ENCODE measurements around the gene DFFA. TPM values are rescaled to one million over a fixed set of nuclear protein-coding genes. Genes with fewer than 3 reads are reported as not detected.

Gene DFFA
- total RNA-seq, 2 donors from 2014 or later: 100 to 105 TPM

DNA sequence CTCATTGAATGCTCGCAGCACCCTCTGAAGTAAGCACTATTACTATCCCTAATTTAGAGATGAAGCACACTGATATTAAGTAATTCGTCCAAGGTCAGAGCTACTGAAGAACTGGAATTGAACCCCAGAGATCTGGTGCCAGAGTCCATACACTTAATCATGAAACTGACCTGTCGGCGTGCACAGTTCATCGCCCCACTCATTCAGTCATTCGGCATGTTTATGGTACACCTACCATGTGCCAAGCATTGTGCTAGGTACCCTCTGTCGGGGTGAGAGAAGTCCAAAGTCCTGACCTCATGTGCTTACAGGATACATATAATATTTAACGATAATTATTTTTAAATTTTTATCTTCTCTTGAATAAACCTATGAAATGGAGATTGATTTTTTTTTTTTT lies 47.7 kb downstream of the DFFA start:
- H3K27ac ChIP-seq (ENCODE audit: low read depth, low read length): no peak overlapping the region
- TF ChIP-seq, protein P1, sequence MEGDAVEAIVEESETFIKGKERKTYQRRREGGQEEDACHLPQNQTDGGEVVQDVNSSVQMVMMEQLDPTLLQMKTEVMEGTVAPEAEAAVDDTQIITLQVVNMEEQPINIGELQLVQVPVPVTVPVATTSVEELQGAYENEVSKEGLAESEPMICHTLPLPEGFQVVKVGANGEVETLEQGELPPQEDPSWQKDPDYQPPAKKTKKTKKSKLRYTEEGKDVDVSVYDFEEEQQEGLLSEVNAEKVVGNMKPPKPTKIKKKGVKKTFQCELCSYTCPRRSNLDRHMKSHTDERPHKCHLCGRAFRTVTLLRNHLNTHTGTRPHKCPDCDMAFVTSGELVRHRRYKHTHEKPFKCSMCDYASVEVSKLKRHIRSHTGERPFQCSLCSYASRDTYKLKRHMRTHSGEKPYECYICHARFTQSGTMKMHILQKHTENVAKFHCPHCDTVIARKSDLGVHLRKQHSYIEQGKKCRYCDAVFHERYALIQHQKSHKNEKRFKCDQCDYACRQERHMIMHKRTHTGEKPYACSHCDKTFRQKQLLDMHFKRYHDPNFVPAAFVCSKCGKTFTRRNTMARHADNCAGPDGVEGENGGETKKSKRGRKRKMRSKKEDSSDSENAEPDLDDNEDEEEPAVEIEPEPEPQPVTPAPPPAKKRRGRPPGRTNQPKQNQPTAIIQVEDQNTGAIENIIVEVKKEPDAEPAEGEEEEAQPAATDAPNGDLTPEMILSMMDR (conservative IDR thresholded peaks at IDR 0.05): no peak
- Mint-ChIP-seq H3K36me3 (ENCODE audit: low read depth) (peaks cover 30% of the 10 kb centered on the region), H3K27me3 (ENCODE audit: insufficient read depth) (peaks cover 2% of the 10 kb centered on the region), H3K27ac (no peak overlapping the region), H3K4me1 (peaks cover 8% of the 10 kb centered on the region), H3K9me3 (no peaks in the 10 kb centered on the region), H3K4me3 (no peak overlapping the region)
- no peak overlapping the region for H3K4me3 ChIP-seq (ENCODE audit: low read length)
- WGBS, 2 experiments (ENCODE audit: insufficient coverage in 1 of 2, insufficient read length in 1 of 2): 95 to 98% methylated on average over 4 to 7 of the region's 8 CpGs
- no peak overlapping the region for H3K9ac ChIP-seq (ENCODE audit: extremely low read depth, low read length, poor library complexity, severe bottlenecking)
- H3K27me3 ChIP-seq (ENCODE audit: control insufficient read depth, insufficient read depth, low read length, poor library complexity, severe bottlenecking): no peaks in the 10 kb centered on the region
- no peaks in the 10 kb centered on the region for H3K4me1 ChIP-seq (ENCODE audit: control insufficient read depth, insufficient read depth, low read length)
- H3K9me3 ChIP-seq (ENCODE audit: control insufficient read depth, low read length): no peaks in the 10 kb centered on the region
- peaks cover 19% of the 10 kb centered on the region for H3K36me3 ChIP-seq (ENCODE audit: control insufficient read depth, insufficient read depth, low read length)
- DNase-seq: no peak

DNA sequence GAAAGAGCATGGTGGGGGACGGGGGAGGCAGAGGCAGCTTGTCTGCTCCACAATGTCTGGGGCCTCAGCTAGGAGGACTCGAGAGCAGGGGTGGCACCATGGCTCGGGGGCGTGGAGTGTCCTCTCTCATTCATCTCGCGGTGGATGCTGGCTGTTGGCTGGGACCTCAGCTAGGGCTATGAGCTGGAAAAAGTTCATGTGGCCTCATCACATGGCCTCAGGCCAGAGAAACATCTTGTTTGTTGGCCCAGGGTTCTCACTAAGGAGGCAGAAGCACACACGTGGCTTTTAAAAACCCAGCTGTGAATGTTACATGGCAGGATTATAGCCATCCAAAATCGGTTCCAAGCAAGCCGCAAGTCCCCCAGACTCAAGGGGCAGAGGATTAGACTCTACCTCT lies 48.3 kb downstream of the DFFA start:
- TF ChIP-seq, protein P1 (conservative IDR thresholded peaks at IDR 0.05): no peak
- H3K9me3 Mint-ChIP-seq: no peaks in the 10 kb centered on the region
- no peak for DNase-seq
- peak overlapping the region; percentile 68 for H3K27ac Mint-ChIP-seq
- peaks cover 36% of the 10 kb centered on the region for H3K36me3 Mint-ChIP-seq (ENCODE audit: low read depth)
- Histone ChIP-seq H3K9me3 (ENCODE audit: control insufficient read depth, low read length) (no peaks in the 10 kb centered on the region), H3K9ac (ENCODE audit: extremely low read depth, low read length, poor library complexity, severe bottlenecking) (no peak overlapping the region), H3K27ac (ENCODE audit: low read depth, low read length) (no peak overlapping the region), H3K36me3 (ENCODE audit: control insufficient read depth, insufficient read depth, low read length) (peaks cover 25% of the 10 kb centered on the region), H3K4me3 (ENCODE audit: low read length) (no peak overlapping the region), H3K4me1 (ENCODE audit: control insufficient read depth, insufficient read depth, low read length) (no peaks in the 10 kb centered on the region), H3K27me3 (ENCODE audit: control insufficient read depth, insufficient read depth, low read length, poor library complexity, severe bottlenecking) (no peaks in the 10 kb centered on the region)
- H3K4me3 Mint-ChIP-seq: no peak overlapping the region
- 86 to 91% methylated on average over 9 of the region's 9 CpGs for WGBS, 2 experiments (ENCODE audit: insufficient coverage in 1 of 2, insufficient read length in 1 of 2)
- H3K4me1 Mint-ChIP-seq: peaks cover 8% of the 10 kb centered on the region
- no peaks in the 10 kb centered on the region for H3K27me3 Mint-ChIP-seq (ENCODE audit: insufficient read depth)

DNA sequence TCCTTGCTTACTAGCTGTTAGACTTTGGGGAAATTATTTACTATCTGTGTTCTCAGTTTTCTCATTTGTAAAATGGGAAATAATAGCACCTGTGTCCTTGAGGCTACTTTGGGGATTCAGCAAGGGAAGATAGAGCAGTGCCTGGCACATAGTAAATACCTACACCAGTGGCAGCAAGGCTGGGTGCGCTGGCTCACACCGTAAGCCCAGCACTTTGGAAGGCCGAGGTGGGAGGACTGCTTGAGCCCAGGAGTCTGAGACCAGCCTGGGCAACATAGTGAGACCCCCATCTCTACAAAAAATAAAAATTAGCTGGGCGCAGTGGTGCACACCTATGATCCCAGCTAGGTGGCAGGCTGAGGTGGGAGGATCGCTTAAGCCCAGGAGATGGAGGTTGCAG lies 50.7 kb downstream of the DFFA start:
- Mint-ChIP-seq H3K4me1 (peaks cover 7% of the 10 kb centered on the region), H3K9me3 (no peaks in the 10 kb centered on the region), H3K27ac (no peak overlapping the region), H3K27me3 (ENCODE audit: insufficient read depth) (no peaks in the 10 kb centered on the region), H3K36me3 (ENCODE audit: low read depth) (peaks cover 58% of the 10 kb centered on the region), H3K4me3 (no peak overlapping the region)
- H3K9me3 ChIP-seq (ENCODE audit: control insufficient read depth, low read length): no peaks in the 10 kb centered on the region
- TF ChIP-seq, protein P1 (conservative IDR thresholded peaks at IDR 0.05): no peak
- H3K27me3 ChIP-seq (ENCODE audit: control insufficient read depth, insufficient read depth, low read length, poor library complexity, severe bottlenecking): no peaks in the 10 kb centered on the region
- 92 to 97% methylated on average over 4 to 5 of the region's 5 CpGs for WGBS, 2 experiments (ENCODE audit: insufficient coverage in 1 of 2, insufficient read length in 1 of 2)
- H3K36me3 ChIP-seq (ENCODE audit: control insufficient read depth, insufficient read depth, low read length): peaks cover 48% of the 10 kb centered on the region
- no peak overlapping the region for H3K9ac ChIP-seq (ENCODE audit: extremely low read depth, low read length, poor library complexity, severe bottlenecking)
- no peak overlapping the region for H3K4me3 ChIP-seq (ENCODE audit: low read length)
- no peak for DNase-seq
- no peak overlapping the region for H3K27ac ChIP-seq (ENCODE audit: low read depth, low read length)
- no peaks in the 10 kb centered on the region for H3K4me1 ChIP-seq (ENCODE audit: control insufficient read depth, insufficient read depth, low read length)
